PFSK-1 (cell line): ENCODE results near the gene FAM83G.

Experiments used
- FOXP2 ChIP-seq: optimal IDR thresholded peaks from 2 replicates; pipeline ENCODE3; 2011; ENCODE audit warnings: borderline replicate concordance, control low read depth, inconsistent platforms; ENCODE audit not compliant: insufficient read depth; ENCODE audit errors: extremely low read length, extremely low read depth
- POLR2AphosphoS5 ChIP-seq: IDR thresholded peaks from 2 replicates; pipeline ENCODE4 v1.6.1; 2012; ENCODE audit warnings: low read depth, mild to moderate bottlenecking, control low read depth, low read length, moderate library complexity
- REST ChIP-seq, 2 experiments: IDR thresholded peaks; 2 replicates each; pipeline versions ENCODE4 v1.6.1 to v1.8.0; 2011 to 2012; ENCODE audit warnings: low read depth in 2 of 2, low read length in 2 of 2, control low read depth in 1 of 2, inconsistent platforms in 1 of 2, mild to moderate bottlenecking in 1 of 2, moderate library complexity in 1 of 2; ENCODE audit not compliant: insufficient read depth in 1 of 2
- SIN3A ChIP-seq: IDR thresholded peaks from 2 replicates; pipeline ENCODE4 v1.6.1; 2012; ENCODE audit warnings: mild to moderate bottlenecking, low read length, moderate library complexity, borderline replicate concordance; ENCODE audit not compliant: insufficient read depth
- TAF1 ChIP-seq: IDR thresholded peaks from 2 replicates; pipeline ENCODE4 v1.6.1; 2012; ENCODE audit warnings: low read length, control low read depth, borderline replicate concordance; ENCODE audit not compliant: insufficient read depth

Gene FAM83G

GRCh38 chr17:18985475-18985874 is 19.1 kb downstream of the FAM83G start:
- TF ChIP-seq TAF1 (no peak), REST (IDR thresholded peaks at IDR 0.05; ENCODE audit: insufficient read depth in 1 of 2, low read depth in 2 of 2, low read length in 2 of 2) (no peak), FOXP2 (no peak), POLR2AphosphoS5 (no peak), SIN3A (no peak)

GRCh38 chr17:18984273-18985114 is 20.1 kb downstream of the FAM83G start:
- TF ChIP-seq TAF1 (no peak), POLR2AphosphoS5 (no peak), REST (IDR thresholded peaks at IDR 0.05; ENCODE audit: insufficient read depth in 1 of 2, low read depth in 2 of 2, low read length in 2 of 2) (no peak), SIN3A (no peak), FOXP2 (no peak)

GRCh38 chr17:18981642-18982424 is 22.7 kb downstream of the FAM83G start:
- TF ChIP-seq POLR2AphosphoS5, result no peak
- no peak for TF ChIP-seq SIN3A
- no peak for TF ChIP-seq REST (IDR thresholded peaks at IDR 0.05; ENCODE audit: insufficient read depth in 1 of 2, low read depth in 2 of 2, low read length in 2 of 2)
- TF ChIP-seq TAF1, result no peak
- no peak for TF ChIP-seq FOXP2

- TF ChIP-seq POLR2AphosphoS5, result no peak
- no peak for TF ChIP-seq TAF1
- no peak for TF ChIP-seq REST (IDR thresholded peaks at IDR 0.05; ENCODE audit: insufficient read depth in 1 of 2, low read depth in 2 of 2, low read length in 2 of 2)
- no peak for TF ChIP-seq FOXP2
- TF ChIP-seq SIN3A, result no peak
Observed at GRCh38 chr17:18981335-18981641, 23.3 kb downstream of the FAM83G start.
